ENCODE results near the gene SORL1.

Gene SORL1

DNA sequence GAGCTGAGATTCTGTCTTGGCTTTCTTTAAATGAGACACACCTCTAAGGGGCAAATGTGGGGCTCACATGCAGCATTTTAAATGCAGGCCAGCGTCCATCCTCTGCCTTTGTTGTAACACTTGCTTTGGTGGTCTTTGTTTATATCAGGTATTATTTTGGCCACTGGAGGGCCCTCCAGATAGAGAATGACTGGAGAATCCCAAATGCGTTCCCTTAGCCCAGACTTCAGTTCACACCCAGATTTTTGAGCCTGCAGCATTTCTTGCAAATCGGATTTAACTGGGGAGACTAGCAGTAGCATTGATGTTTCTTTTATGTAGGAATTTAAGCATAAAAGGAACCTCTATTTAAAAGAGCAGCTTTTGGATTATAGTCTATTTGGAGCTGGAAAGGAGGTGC, 200.9 kb downstream of the SORL1 start:
- Histone ChIP-seq H3K4ac (ENCODE audit: low read depth, low read length) (no peak overlapping the region), H3K27ac (ENCODE audit: low read depth, low read length) (no peak overlapping the region), H2AK5ac (ENCODE audit: low read length) (no peak overlapping the region), H2BK120ac (ENCODE audit: low read depth, low read length) (no peak overlapping the region), H3K56ac (ENCODE audit: low read length) (no peak overlapping the region), H3K4me1 (ENCODE audit: control insufficient read depth, low read depth, low read length) (peaks cover 3% of the 10 kb centered on the region), H3K23ac (ENCODE audit: low read length) (no peak overlapping the region), H3K9ac (ENCODE audit: low read length) (no peak overlapping the region), H4K8ac (ENCODE audit: low read depth, low read length) (no peak overlapping the region), H2BK15ac (replicated peaks; ENCODE audit: low read depth) (no peak overlapping the region), H3K4me3 (ENCODE audit: low read length) (no peak overlapping the region), H3K79me2 (ENCODE audit: control insufficient read depth, insufficient read depth, low read length) (no peaks in the 10 kb centered on the region), H4K5ac (ENCODE audit: low read length) (no peak overlapping the region), H3K36me3 (ENCODE audit: control insufficient read depth, insufficient read depth, low read length) (no peaks in the 10 kb centered on the region), H2BK5ac (ENCODE audit: low read length) (no peak overlapping the region), H3K18ac (ENCODE audit: low read length) (no peak overlapping the region), H3K4me2 (ENCODE audit: low read length) (no peak overlapping the region), H3K27me3 (ENCODE audit: insufficient read depth, low read length, poor library complexity) (no peaks in the 10 kb centered on the region), H3K79me1 (ENCODE audit: low read length) (no peaks in the 10 kb centered on the region)
- WGBS (ENCODE audit: extremely low coverage, insufficient coverage, low lambda C conversion rate) = no CpG with 5 or more reads among the region's 3 CpGs
- peak; percentile 69 for DNase-seq

DNA sequence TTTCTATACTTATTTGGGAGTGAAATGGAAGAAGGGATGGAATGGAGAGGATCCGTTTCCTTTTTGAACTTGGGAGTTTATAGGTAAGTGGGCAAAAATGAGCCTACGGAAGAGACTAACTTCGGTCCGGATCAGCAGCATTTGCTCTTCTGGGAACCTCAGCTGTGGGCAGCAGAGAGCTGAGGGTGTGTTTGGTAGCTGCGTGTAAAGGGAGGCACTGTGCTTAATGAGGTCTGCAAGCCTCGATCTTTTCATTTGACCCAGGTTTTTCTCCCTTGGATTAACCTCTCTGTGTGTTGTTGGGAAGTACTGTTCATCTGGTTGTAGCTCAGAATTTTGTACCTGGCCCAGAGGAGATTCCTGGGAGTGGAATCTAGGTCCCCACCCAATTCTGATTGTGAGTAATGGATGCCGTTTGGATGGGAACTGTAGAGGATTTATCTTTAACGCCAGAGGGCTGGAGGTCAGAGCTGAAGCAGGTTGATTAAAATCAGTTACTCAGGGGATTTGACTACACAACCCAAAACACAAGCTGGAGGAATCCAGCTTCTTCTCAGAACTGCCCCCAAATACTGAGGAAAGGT, 202.2 kb downstream of the SORL1 start:
- Histone ChIP-seq H3K18ac (ENCODE audit: low read length) (no peak overlapping the region), H3K4me3 (ENCODE audit: low read length) (no peak overlapping the region), H2AK5ac (ENCODE audit: low read length) (no peak overlapping the region), H3K27me3 (ENCODE audit: insufficient read depth, low read length, poor library complexity) (no peaks in the 10 kb centered on the region), H3K23ac (ENCODE audit: low read length) (no peak overlapping the region), H3K4ac (ENCODE audit: low read depth, low read length) (no peak overlapping the region), H3K36me3 (ENCODE audit: control insufficient read depth, insufficient read depth, low read length) (no peaks in the 10 kb centered on the region), H3K4me2 (ENCODE audit: low read length) (no peak overlapping the region), H2BK5ac (ENCODE audit: low read length) (no peak overlapping the region), H3K56ac (ENCODE audit: low read length) (peak overlapping the region; percentile 3), H3K79me2 (ENCODE audit: control insufficient read depth, insufficient read depth, low read length) (no peaks in the 10 kb centered on the region), H3K79me1 (ENCODE audit: low read length) (no peaks in the 10 kb centered on the region), H2BK15ac (replicated peaks; ENCODE audit: low read depth) (no peak overlapping the region), H3K9ac (ENCODE audit: low read length) (no peak overlapping the region), H2BK120ac (ENCODE audit: low read depth, low read length) (no peak overlapping the region), H3K27ac (ENCODE audit: low read depth, low read length) (no peak overlapping the region), H4K8ac (ENCODE audit: low read depth, low read length) (no peak overlapping the region), H4K5ac (ENCODE audit: low read length) (no peak overlapping the region), H3K4me1 (ENCODE audit: control insufficient read depth, low read depth, low read length) (peaks cover 3% of the 10 kb centered on the region)
- no CpG with 5 or more reads among the region's 8 CpGs for WGBS (ENCODE audit: extremely low coverage, insufficient coverage, low lambda C conversion rate)
- DNase-seq = peak; percentile 28

DNA sequence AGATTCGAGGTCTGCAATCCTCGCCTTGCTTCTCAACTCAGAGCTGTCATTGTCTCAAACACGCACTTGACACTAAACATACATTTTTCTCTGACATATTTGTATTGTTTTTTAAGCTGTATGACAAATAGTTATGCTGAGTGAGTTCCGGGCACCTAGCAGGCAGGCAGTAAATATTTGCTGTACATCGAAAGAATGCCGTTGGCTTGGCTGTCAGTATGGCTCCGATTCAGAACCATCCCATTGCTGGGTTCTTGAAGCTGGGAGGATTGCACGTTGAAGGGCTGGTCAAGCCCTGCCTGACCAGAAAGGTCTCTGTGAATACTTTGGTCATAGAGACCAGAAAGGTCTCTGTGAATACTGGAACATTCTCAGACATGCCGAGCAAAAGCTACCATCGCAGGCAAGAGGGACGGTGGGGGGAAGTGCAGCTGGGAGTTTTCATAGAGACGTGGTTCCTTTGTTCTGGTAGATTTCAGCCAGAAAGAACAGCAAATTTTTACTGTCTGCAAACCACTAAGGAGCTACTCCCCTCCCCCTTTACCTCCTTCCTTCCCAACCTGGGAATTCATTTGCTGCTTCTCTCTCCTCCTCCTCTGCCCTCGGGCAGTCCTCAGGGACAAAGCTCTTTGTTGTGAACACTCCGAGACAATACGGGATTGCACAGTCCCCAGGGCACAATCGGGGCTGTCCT, 202.9 kb downstream of the SORL1 start:
- Histone ChIP-seq H2BK15ac (replicated peaks; ENCODE audit: low read depth) (no peak overlapping the region), H4K8ac (ENCODE audit: low read depth, low read length) (no peak overlapping the region), H3K4ac (ENCODE audit: low read depth, low read length) (no peak overlapping the region), H3K23ac (ENCODE audit: low read length) (no peak overlapping the region), H3K36me3 (ENCODE audit: control insufficient read depth, insufficient read depth, low read length) (no peaks in the 10 kb centered on the region), H2AK5ac (ENCODE audit: low read length) (no peak overlapping the region), H2BK120ac (ENCODE audit: low read depth, low read length) (no peak overlapping the region), H4K5ac (ENCODE audit: low read length) (no peak overlapping the region), H3K4me3 (ENCODE audit: low read length) (no peak overlapping the region), H3K27ac (ENCODE audit: low read depth, low read length) (no peak overlapping the region), H3K4me2 (ENCODE audit: low read length) (peak overlapping the region; percentile 15), H3K79me1 (ENCODE audit: low read length) (no peaks in the 10 kb centered on the region), H2BK5ac (ENCODE audit: low read length) (no peak overlapping the region), H3K56ac (ENCODE audit: low read length) (peak overlapping the region; percentile 25), H3K27me3 (ENCODE audit: insufficient read depth, low read length, poor library complexity) (no peaks in the 10 kb centered on the region), H3K9ac (ENCODE audit: low read length) (peak overlapping the region; percentile 25), H3K18ac (ENCODE audit: low read length) (no peak overlapping the region), H3K79me2 (ENCODE audit: control insufficient read depth, insufficient read depth, low read length) (no peaks in the 10 kb centered on the region), H3K4me1 (ENCODE audit: control insufficient read depth, low read depth, low read length) (peaks cover 3% of the 10 kb centered on the region)
- WGBS (ENCODE audit: extremely low coverage, insufficient coverage, low lambda C conversion rate) = no CpG with 5 or more reads among the region's 16 CpGs
- DNase-seq = no peak

DNA sequence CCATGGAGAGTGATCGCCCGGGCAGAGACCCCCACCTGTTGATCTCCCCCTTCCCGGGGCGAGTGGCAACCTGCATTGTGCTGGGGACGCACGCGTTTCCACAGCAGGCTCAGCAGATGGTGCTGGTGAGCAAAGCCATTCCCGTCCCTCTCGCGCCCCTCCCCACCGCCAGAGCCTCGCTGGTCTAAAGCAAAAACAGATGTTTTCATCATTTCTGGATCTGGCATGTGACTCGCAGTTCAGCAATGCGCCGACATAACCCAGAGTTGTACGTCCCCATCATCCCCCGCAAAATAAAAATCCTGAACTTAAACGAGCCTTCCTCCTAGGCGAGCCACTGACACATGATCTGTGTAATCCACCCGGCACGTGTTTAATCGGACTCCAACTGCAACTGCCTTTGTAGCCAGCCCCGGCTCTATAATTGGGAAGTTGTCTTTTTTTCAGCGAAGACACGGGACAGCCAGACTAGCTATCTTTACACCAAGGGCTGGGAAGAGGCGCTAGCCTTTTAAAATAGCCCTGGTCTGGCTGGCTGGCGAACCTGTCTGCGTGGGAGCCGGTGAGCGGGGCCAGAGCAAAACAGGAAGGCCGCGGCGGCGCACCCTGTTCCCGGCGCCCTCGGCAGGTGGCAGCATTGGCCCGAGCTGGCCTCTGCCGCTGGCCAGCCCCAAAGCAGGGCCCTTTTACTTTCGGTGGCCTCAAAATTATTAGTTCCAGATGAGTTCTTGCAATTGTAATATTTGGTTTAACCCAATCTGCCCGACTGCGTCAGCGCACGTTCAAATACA, 203.6 kb downstream of the SORL1 start:
- Histone ChIP-seq H3K36me3 (ENCODE audit: control insufficient read depth, insufficient read depth, low read length) (no peaks in the 10 kb centered on the region), H3K18ac (ENCODE audit: low read length) (peak overlapping the region; percentile 78), H2BK15ac (replicated peaks; ENCODE audit: low read depth) (no peak overlapping the region), H3K9ac (ENCODE audit: low read length) (peak overlapping the region; percentile 65), H2BK5ac (ENCODE audit: low read length) (no peak overlapping the region), H4K5ac (ENCODE audit: low read length) (no peak overlapping the region), H3K23ac (ENCODE audit: low read length) (no peak overlapping the region), H2BK120ac (ENCODE audit: low read depth, low read length) (no peak overlapping the region), H2AK5ac (ENCODE audit: low read length) (no peak overlapping the region), H4K8ac (ENCODE audit: low read depth, low read length) (no peak overlapping the region), H3K27ac (ENCODE audit: low read depth, low read length) (no peak overlapping the region), H3K4me3 (ENCODE audit: low read length) (peak overlapping the region; percentile 17), H3K79me1 (ENCODE audit: low read length) (no peaks in the 10 kb centered on the region), H3K27me3 (ENCODE audit: insufficient read depth, low read length, poor library complexity) (no peaks in the 10 kb centered on the region), H3K56ac (ENCODE audit: low read length) (peak overlapping the region; percentile 84), H3K4me2 (ENCODE audit: low read length) (peak overlapping the region; percentile 56), H3K4ac (ENCODE audit: low read depth, low read length) (no peak overlapping the region), H3K4me1 (ENCODE audit: control insufficient read depth, low read depth, low read length) (peaks cover 3% of the 10 kb centered on the region), H3K79me2 (ENCODE audit: control insufficient read depth, insufficient read depth, low read length) (no peaks in the 10 kb centered on the region)
- WGBS (ENCODE audit: extremely low coverage, insufficient coverage, low lambda C conversion rate) = no CpG with 5 or more reads among the region's 44 CpGs
- DNase-seq = peak; percentile 90

DNA sequence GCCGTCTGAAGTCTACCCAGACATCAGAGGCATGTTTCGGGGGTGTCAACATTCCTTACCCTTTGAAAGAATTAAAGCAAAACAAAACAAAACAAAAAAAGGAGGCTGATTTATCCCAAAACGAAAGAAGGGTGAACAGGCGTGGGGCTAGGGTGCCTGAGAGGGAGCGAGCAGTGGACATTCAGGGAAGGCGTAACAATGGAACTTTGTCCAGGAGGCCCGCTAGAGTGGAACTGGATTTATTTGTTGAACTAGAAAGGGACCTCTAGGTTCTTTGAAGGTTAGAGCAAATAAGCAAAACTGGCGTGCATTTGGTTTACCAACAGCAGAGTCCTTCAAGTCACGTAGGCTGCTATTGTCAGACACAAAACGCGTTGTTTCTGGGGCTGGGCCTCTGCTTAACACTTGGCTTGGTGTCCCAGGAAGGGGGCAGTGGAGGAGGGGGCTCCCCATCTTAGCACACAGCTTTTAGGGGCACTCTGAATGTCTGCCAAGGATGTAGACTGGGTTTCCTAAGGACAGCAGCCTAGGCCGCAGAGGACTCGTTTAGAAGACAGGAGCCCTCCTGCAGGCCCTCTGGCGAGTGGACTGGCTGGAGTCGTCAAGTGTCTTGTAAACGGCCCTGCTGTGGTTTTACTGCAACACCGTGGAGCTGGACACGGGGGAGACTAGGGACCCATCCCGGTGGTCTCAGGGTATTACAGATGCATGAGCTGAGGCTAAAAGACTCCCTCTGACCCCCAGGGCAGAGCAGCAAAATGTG, 204.4 kb downstream of the SORL1 start:
- Histone ChIP-seq H3K4me3 (ENCODE audit: low read length) (no peak overlapping the region), H3K18ac (ENCODE audit: low read length) (no peak overlapping the region), H3K27ac (ENCODE audit: low read depth, low read length) (no peak overlapping the region), H3K23ac (ENCODE audit: low read length) (no peak overlapping the region), H3K4me2 (ENCODE audit: low read length) (no peak overlapping the region), H3K27me3 (ENCODE audit: insufficient read depth, low read length, poor library complexity) (no peaks in the 10 kb centered on the region), H4K5ac (ENCODE audit: low read length) (no peak overlapping the region), H2BK120ac (ENCODE audit: low read depth, low read length) (peak overlapping the region; percentile 46), H2BK15ac (replicated peaks; ENCODE audit: low read depth) (no peak overlapping the region), H2BK5ac (ENCODE audit: low read length) (no peak overlapping the region), H3K9ac (ENCODE audit: low read length) (no peak overlapping the region), H3K4ac (ENCODE audit: low read depth, low read length) (no peak overlapping the region), H3K36me3 (ENCODE audit: control insufficient read depth, insufficient read depth, low read length) (no peaks in the 10 kb centered on the region), H3K4me1 (ENCODE audit: control insufficient read depth, low read depth, low read length) (peaks cover 3% of the 10 kb centered on the region), H4K8ac (ENCODE audit: low read depth, low read length) (no peak overlapping the region), H2AK5ac (ENCODE audit: low read length) (no peak overlapping the region), H3K79me1 (ENCODE audit: low read length) (no peaks in the 10 kb centered on the region), H3K79me2 (ENCODE audit: control insufficient read depth, insufficient read depth, low read length) (no peaks in the 10 kb centered on the region), H3K56ac (ENCODE audit: low read length) (peak overlapping the region; percentile 49)
- no peak for DNase-seq
- no CpG with 5 or more reads among the region's 19 CpGs for WGBS (ENCODE audit: extremely low coverage, insufficient coverage, low lambda C conversion rate)

All from mesendoderm (in vitro differentiated cells).